HCT116 (cell line): ENCODE results near the gene BACE1. TPM values are rescaled to one million over a fixed set of nuclear protein-coding genes. Genes with fewer than 3 reads are reported as not detected.
"Not testable (repeated sequence)": the region's sequence is repeated elsewhere in the genome, so short reads cannot be mapped to it uniquely, and the experiment has no call there.

Source experiments
- ATAC-seq: fragments of 200-7000 bp; cut with Tn5 transposase; 2 replicates; pipeline ENCODE4 v1.9.1; 2020; ENCODE audit warnings: mild to moderate bottlenecking, moderate library complexity
- BruUV-seq: library from RNA; stranded (reverse); fragments of 400-500 nt; replicated peaks from 2 replicates; lab custom pipeline; 2021; lab: Mats Ljungman, UMichigan
- CTCF ChIA-PET: fragments of 300-600 bp; sonication (Branson Sonifier 250); formaldehyde crosslinking; loops from one replicate; lab custom pipeline; 2021; ENCODE audit warnings: antibody characterized with exemption; lab: Charles Lee
- POLR2A ChIA-PET: fragments of 300-600, 350-600 bp; sonication (Branson Sonifier 250); formaldehyde crosslinking; loops from one replicate; lab custom pipeline; 2021; ENCODE audit warnings: antibody characterized with exemption; lab: Charles Lee
- RAD21 ChIA-PET, 2 experiments: fragments of 300-600 bp; sonication (Branson Sonifier 250); formaldehyde crosslinking; loops; one replicate each; lab custom pipeline; 2023; ENCODE audit warnings: low total read pairs in 2 of 2; ENCODE audit not compliant: uncharacterized antibody in 2 of 2, unreplicated experiment in 2 of 2, low non-redundant PET in 1 of 2; lab: Charles Lee
- DNase-seq: peaks from one replicate; pipeline ENCODE4 v3.0.0-alpha.2; 2010; ENCODE audit warnings: low read depth, low spot score
- H2AFZ ChIP-seq: fragments of 200-600 bp; shearing (Covaris generic), sonication (generic); 2 replicates; pipeline ENCODE4 v1.6.1; 2017; ENCODE audit warnings: low read depth, mixed run types, mixed read lengths, antibody characterized with exemption, low read length; ENCODE audit not compliant: poor library complexity, severe bottlenecking
- H3K27ac ChIP-seq: 2 replicates; pipeline ENCODE4 v1.5.1; 2012; ENCODE audit warnings: low read depth, low read length
- H3K27me3 ChIP-seq: fragments of 200-600 bp; sonication (generic); 2 replicates; pipeline ENCODE4 v1.6.1; 2016; ENCODE audit warnings: mixed run types, low read length, mixed read lengths; ENCODE audit not compliant: insufficient read depth
- H3K36me3 ChIP-seq, 2 experiments: fragments of 200-500 bp in 1 of 2; fragments of 200-600 bp in 1 of 2; sonication (Bioruptor generic) in 1 of 2; sonication (generic) in 1 of 2; 2 replicates each; pipeline versions ENCODE4 v1.5.1 to v1.6.1; 2014 to 2016; ENCODE audit warnings: low read length in 2 of 2, inconsistent platforms in 1 of 2, mixed read lengths in 1 of 2, mixed run types in 1 of 2; ENCODE audit not compliant: insufficient read depth in 2 of 2, control insufficient read depth in 1 of 2
- H3K4me1 ChIP-seq, 2 experiments: fragments of 200-600 bp in 1 of 2; sonication (generic) in 1 of 2; 2 replicates each; pipeline versions ENCODE4 v1.5.1 to v1.6.1; 2012 to 2017; ENCODE audit warnings: low read length in 2 of 2, inconsistent platforms in 1 of 2, mild to moderate bottlenecking in 1 of 2, mixed read lengths in 1 of 2, mixed run types in 1 of 2, moderate library complexity in 1 of 2; ENCODE audit not compliant: insufficient read depth in 2 of 2, control insufficient read depth in 1 of 2
- H3K4me2 ChIP-seq: fragments of 200-600 bp; sonication (generic); 2 replicates; pipeline ENCODE4 v1.6.1; 2017; ENCODE audit warnings: mixed run types, low read length, mixed read lengths
- H3K4me3 ChIP-seq, 2 experiments: fragments of 200-600 bp in 1 of 2; sonication (generic) in 1 of 2; replicated peaks in 1 of 2; 2 replicates each; pipeline ENCODE4 v1.5.1; 2011 to 2016; ENCODE audit warnings: low read length in 2 of 2, control low read depth in 1 of 2, low read depth in 1 of 2, mild to moderate bottlenecking in 1 of 2, mixed read lengths in 1 of 2, mixed run types in 1 of 2
- H3K79me2 ChIP-seq: fragments of 200-600 bp; sonication (generic); 2 replicates; pipeline ENCODE4 v1.6.1; 2017; ENCODE audit warnings: mild to moderate bottlenecking, mixed run types, low read length, moderate library complexity, mixed read lengths; ENCODE audit not compliant: insufficient read depth
- H3K9ac ChIP-seq: fragments of 200-600 bp; sonication (generic); 2 replicates; pipeline ENCODE4 v1.6.1; 2016; ENCODE audit warnings: low read length, mixed read lengths
- H3K9me2 ChIP-seq: fragments of 200-600 bp; sonication (generic), shearing (Covaris generic); 2 replicates; pipeline ENCODE4 v1.6.1; 2017; ENCODE audit warnings: mixed run types, mild to moderate bottlenecking, moderate library complexity; ENCODE audit not compliant: insufficient read depth
- H3K9me3 ChIP-seq, 2 experiments: fragments of 200-500 bp in 1 of 2; fragments of 200-600 bp in 1 of 2; sonication (Bioruptor generic) in 1 of 2; sonication (generic) in 1 of 2; 2 replicates each; pipeline ENCODE4 v1.6.1; 2014 to 2017; ENCODE audit warnings: low read length in 2 of 2, mixed read lengths in 2 of 2, inconsistent platforms in 1 of 2, low read depth in 1 of 2, mild to moderate bottlenecking in 1 of 2, mixed run types in 1 of 2, moderate library complexity in 1 of 2; ENCODE audit not compliant: control insufficient read depth in 1 of 2, insufficient read depth in 1 of 2
- H4K20me1 ChIP-seq: fragments of 200-600 bp; sonication (generic), shearing (Covaris generic); 2 replicates; pipeline ENCODE4 v1.6.1; 2017; ENCODE audit warnings: mixed run types, mild to moderate bottlenecking, moderate library complexity; ENCODE audit not compliant: insufficient read depth
- CBX3 ChIP-seq: IDR thresholded peaks from 2 replicates; pipeline ENCODE4 v1.6.1; 2012; ENCODE audit warnings: low read depth
- EZH2 ChIP-seq: fragments of 200-600 bp; sonication (generic); IDR thresholded peaks from 2 replicates; pipeline ENCODE4 v1.6.1; 2017; ENCODE audit warnings: antibody characterized with exemption, mixed run types
- FOSL1 ChIP-seq: IDR thresholded peaks from 2 replicates; pipeline ENCODE4 v1.6.1; 2012; ENCODE audit warnings: low read depth
- POLR2A ChIP-seq: IDR thresholded peaks from 2 replicates; pipeline ENCODE4 v1.7.0; 2011; ENCODE audit warnings: borderline replicate concordance; ENCODE audit not compliant: insufficient read depth, insufficient read length; ENCODE audit errors: extremely low read depth
- POLR2AphosphoS5 ChIP-seq: IDR thresholded peaks from 2 replicates; pipeline ENCODE4 v1.6.1; 2011; ENCODE audit warnings: mild to moderate bottlenecking, low read depth, low read length, moderate library complexity
- RAD21 ChIP-seq: IDR thresholded peaks from 2 replicates; pipeline ENCODE4 v1.6.1; 2012; ENCODE audit warnings: low read depth, mild to moderate bottlenecking
- SRF ChIP-seq: IDR thresholded peaks from 2 replicates; pipeline ENCODE4 v1.6.1; 2012; ENCODE audit warnings: low read depth
- TCF7L2 ChIP-seq: IDR thresholded peaks from 2 replicates; pipeline ENCODE4 v1.7.0; 2011; ENCODE audit warnings: borderline replicate concordance, inconsistent platforms; ENCODE audit not compliant: insufficient read depth, insufficient read length; ENCODE audit errors: extremely low read depth
- YY1 ChIP-seq: IDR thresholded peaks from 2 replicates; pipeline ENCODE4 v1.6.1; 2011; ENCODE audit warnings: low read length, low read depth, moderate library complexity, mild to moderate bottlenecking; ENCODE audit not compliant: insufficient replicate concordance; ENCODE audit errors: extremely low read depth
- ZBTB33 ChIP-seq: IDR thresholded peaks from 2 replicates; pipeline ENCODE4 v1.6.1; 2011; ENCODE audit warnings: mild to moderate bottlenecking, low read length, moderate library complexity; ENCODE audit not compliant: insufficient replicate concordance; ENCODE audit errors: extremely low read depth
- ZFX ChIP-seq: fragments of 450-650 bp; IDR thresholded peaks from 2 replicates; pipeline ENCODE4 v1.6.1; 2017
- ZNF274 ChIP-seq: fragments of 200-500 bp; sonication (Bioruptor generic); IDR thresholded peaks from 2 replicates; pipeline ENCODE4 v1.6.1; 2014; ENCODE audit warnings: mild to moderate bottlenecking, low read depth, low read length, inconsistent platforms
- intact Hi-C: fragments of 100-400 bp; cut with micrococcal nuclease; formaldehyde crosslinking; loops from 2 replicates; pipeline ENCODE4 v1.10.0; 2022
- total RNA-seq: library from RNA; stranded (reverse); gene quantifications from one replicate; pipeline ENCODE4 v1.2.1, GENCODE V29; 2021; ENCODE audit not compliant: unreplicated experiment
- TF ChIP-seq, protein P1 (sequence below), 3 experiments: fragments of 200-600 bp in 1 of 3; sonication (generic) in 1 of 3; IDR thresholded peaks in 2 of 3; conservative IDR thresholded peaks in 1 of 3; 2 replicates each; pipeline ENCODE4 v1.5.1; 2012 to 2017; ENCODE audit warnings: low read depth in 2 of 3, low read length in 2 of 3, antibody characterized with exemption in 1 of 3, borderline replicate concordance in 1 of 3, control low read depth in 1 of 3, mild to moderate bottlenecking in 1 of 3, mixed read lengths in 1 of 3, mixed run types in 1 of 3, moderate library complexity in 1 of 3; ENCODE audit not compliant: insufficient read depth in 1 of 3

Gene BACE1
- total RNA-seq, 1 experiment from 2014 or later: 8.5 TPM

DNA sequence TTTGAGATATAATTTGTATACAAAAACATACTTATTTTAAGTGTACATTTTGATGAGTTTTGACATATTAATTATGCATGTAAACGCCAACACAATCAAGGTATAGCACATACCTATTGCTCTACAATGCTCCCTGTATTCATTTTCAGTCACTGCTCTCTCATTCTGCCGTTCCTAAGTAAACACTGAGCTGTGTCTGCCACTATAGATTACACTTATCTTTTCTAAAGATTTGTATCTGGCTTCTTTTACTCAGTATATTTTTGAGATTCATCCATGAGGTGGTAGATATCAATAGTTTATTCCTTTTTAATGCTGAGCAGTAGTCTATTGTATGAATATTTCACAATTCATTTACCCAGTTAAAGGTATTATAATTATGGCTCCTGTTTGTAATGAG is 50.3 kb downstream of the BACE1 start:
- no TSS peak for BruUV-seq
- no peaks in the 10 kb centered on the region for H3K79me2 ChIP-seq
- POLR2A ChIA-PET: no interaction called here

GRCh38 chr11:117264624-117265323 is 51.3 kb downstream of the BACE1 start:
- DNase-seq, ATAC-seq, CTCF ChIA-PET, H3K4me1 ChIP-seq, POLR2A ChIA-PET, H3K27ac ChIP-seq, intact Hi-C loops, H4K20me1 ChIP-seq, H3K4me3 ChIP-seq, H3K36me3 ChIP-seq, H3K9me2 ChIP-seq, H3K27me3 ChIP-seq, H3K4me2 ChIP-seq, H3K79me2 ChIP-seq, RAD21 ChIA-PET, BruUV-seq, H3K9me3 ChIP-seq, H3K9ac ChIP-seq, H2AFZ ChIP-seq: not testable (repeated sequence)

More for the DNA sequence above, 50.3 kb downstream of the BACE1 start:
- H3K27me3 ChIP-seq: no peaks in the 10 kb centered on the region
- no peaks in the 10 kb centered on the region for H3K9me3 ChIP-seq
- H3K27ac ChIP-seq: no peak overlapping the region
- no peak overlapping the region for H3K9ac ChIP-seq
- no peak overlapping the region for H2AFZ ChIP-seq
- CTCF ChIA-PET: no interaction called here
- RAD21 ChIA-PET: no interaction called here
- TF ChIP-seq SRF (no peak), ZFX (no peak), TCF7L2 (no peak), POLR2AphosphoS5 (no peak), RAD21 (no peak), FOSL1 (no peak), ZNF274 (no peak), POLR2A (no peak), YY1 (no peak), CBX3 (no peak), ZBTB33 (no peak), EZH2 (no peak)
- TF ChIP-seq, protein P1, sequence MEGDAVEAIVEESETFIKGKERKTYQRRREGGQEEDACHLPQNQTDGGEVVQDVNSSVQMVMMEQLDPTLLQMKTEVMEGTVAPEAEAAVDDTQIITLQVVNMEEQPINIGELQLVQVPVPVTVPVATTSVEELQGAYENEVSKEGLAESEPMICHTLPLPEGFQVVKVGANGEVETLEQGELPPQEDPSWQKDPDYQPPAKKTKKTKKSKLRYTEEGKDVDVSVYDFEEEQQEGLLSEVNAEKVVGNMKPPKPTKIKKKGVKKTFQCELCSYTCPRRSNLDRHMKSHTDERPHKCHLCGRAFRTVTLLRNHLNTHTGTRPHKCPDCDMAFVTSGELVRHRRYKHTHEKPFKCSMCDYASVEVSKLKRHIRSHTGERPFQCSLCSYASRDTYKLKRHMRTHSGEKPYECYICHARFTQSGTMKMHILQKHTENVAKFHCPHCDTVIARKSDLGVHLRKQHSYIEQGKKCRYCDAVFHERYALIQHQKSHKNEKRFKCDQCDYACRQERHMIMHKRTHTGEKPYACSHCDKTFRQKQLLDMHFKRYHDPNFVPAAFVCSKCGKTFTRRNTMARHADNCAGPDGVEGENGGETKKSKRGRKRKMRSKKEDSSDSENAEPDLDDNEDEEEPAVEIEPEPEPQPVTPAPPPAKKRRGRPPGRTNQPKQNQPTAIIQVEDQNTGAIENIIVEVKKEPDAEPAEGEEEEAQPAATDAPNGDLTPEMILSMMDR (IDR thresholded peaks at IDR 0.05 in 2 of 3, conservative IDR thresholded peaks at IDR 0.05 in 1 of 3; ENCODE audit: borderline replicate concordance in 1 of 3, insufficient read depth in 1 of 3, low read depth in 2 of 3, low read length in 2 of 3): no peak
- intact Hi-C loops: no loop called here
- ATAC-seq: no peak
- no peak overlapping the region for H3K4me2 ChIP-seq
- H3K4me1 ChIP-seq: peaks cover 0 to 4% of the 10 kb centered on the region in 2 experiments; a peak in 1 of 4 replicates
- H4K20me1 ChIP-seq: no peaks in the 10 kb centered on the region
- H3K9me2 ChIP-seq: no peaks in the 10 kb centered on the region
- H3K4me3 ChIP-seq: no peak overlapping the region
- no peak for DNase-seq
- 0 out of 4 replicates have a peak, but pooled peaks cover 0 to 5% of the 10 kb centered on the region in 2 experiments for H3K36me3 ChIP-seq
